ENCODE measurements around the gene KCTD19.

KCTD19 gene

GRCh38 chr16:67255553-67256221 lies 70.9 kb downstream of the KCTD19 start:
- Histone ChIP-seq H3K4me3 (ENCODE audit: low read length) (no peak overlapping the region), H3K9me3 (ENCODE audit: control insufficient read depth, low read length) (no peaks in the 10 kb centered on the region), H3K4me1 (ENCODE audit: control insufficient read depth, insufficient read depth, low read length) (peaks cover 15% of the 10 kb centered on the region), H3K9ac (ENCODE audit: low read length) (no peak overlapping the region), H3K36me3 (ENCODE audit: control insufficient read depth, insufficient read depth, low read length, severe bottlenecking) (no peaks in the 10 kb centered on the region), H3K27me3 (replicated peaks; ENCODE audit: control insufficient read depth, insufficient read depth, low read length) (no peaks in the 10 kb centered on the region)
- DNase-seq (ENCODE audit: low read depth), result no peak

DNA sequence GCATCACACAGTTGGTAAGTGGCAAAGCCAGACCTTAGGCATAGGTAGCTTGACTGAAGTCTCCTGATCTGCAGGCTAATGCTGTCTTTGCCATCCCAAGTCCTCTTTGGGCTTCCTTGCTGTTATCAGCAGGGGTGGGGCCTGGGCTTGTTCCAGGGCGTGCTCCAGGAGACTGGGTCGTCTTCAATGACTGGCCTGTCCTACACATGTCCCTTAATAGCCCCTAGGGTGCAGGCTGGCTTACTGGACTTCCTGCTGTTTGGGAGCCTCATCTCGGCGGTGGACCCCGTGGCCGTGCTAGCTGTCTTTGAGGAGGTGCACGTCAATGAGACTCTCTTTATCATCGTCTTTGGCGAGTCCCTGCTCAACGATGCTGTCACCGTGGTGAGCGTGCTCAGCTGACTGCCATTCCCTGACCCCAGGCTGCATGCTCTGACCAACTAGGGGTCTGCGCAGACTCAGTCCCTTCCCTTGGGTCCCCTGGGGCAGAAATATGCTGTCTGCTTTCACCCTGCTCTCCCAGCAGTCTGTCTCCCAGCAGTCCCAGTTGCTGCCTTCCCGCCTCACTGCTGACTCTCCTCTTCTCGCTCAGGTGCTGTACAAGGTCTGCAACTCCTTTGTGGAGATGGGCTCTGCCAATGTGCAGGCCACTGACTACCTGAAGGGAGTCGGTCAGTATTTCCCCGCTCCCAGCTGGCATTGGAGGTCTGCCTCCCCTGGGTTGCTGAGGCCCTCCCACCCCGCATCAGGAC lies 71.6 kb downstream of the KCTD19 start:
- Histone ChIP-seq H3K9ac (ENCODE audit: low read length) (no peak overlapping the region), H3K9me3 (ENCODE audit: control insufficient read depth, low read length) (no peaks in the 10 kb centered on the region), H3K4me1 (ENCODE audit: control insufficient read depth, insufficient read depth, low read length) (peaks cover 16% of the 10 kb centered on the region), H3K36me3 (ENCODE audit: control insufficient read depth, insufficient read depth, low read length, severe bottlenecking) (no peaks in the 10 kb centered on the region), H3K4me3 (ENCODE audit: low read length) (no peak overlapping the region), H3K27me3 (replicated peaks; ENCODE audit: control insufficient read depth, insufficient read depth, low read length) (no peaks in the 10 kb centered on the region)
- DNase-seq (ENCODE audit: low read depth), result no peak

DNA sequence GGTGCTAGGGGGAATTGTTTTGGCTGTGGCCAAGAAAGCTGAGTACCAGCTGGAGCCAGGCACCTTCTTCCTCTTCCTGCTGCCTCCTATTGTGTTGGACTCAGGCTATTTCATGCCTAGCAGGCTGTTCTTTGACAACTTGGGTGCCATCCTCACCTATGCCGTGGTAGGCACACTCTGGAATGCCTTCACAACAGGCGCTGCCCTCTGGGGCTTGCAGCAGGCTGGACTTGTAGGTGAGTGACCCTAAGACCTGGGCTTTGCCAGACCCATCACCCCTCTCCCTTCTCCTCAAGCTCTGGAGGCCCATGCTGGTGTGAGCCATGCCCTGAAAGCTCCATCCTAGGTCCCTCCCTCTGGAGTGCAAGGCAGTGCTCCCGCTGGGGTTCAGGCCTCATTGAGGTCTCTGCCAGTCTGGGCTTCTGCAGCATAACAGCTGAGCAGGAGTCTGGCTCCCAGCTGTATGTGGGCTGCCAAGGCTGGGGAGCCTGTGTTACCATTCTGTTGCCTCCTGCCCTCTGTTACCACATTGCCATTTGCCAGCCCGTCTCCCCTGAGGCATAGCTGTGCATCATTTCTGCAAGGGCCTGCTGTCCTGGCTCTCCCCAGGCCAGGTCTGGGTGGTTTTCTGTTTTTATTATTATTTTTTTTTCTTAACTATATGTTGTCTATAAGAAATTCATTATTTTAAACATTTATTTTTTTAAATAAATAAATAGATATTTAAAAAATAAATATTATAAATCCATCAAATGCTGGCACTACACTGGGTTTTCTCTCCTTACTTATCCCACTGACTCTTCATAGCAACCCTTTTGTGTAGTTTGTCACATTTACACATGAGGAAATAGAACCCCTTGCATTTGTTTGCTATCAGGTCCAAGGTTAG lies 73.7 kb downstream of the KCTD19 start:
- no peak overlapping the region for H3K9ac ChIP-seq (ENCODE audit: low read length)
- peaks cover 25% of the 10 kb centered on the region for H3K4me1 ChIP-seq (ENCODE audit: control insufficient read depth, insufficient read depth, low read length)
- H3K4me3 ChIP-seq (ENCODE audit: low read length), result no peak overlapping the region
- H3K27me3 ChIP-seq (replicated peaks; ENCODE audit: control insufficient read depth, insufficient read depth, low read length), result no peaks in the 10 kb centered on the region
- no peaks in the 10 kb centered on the region for H3K9me3 ChIP-seq (ENCODE audit: control insufficient read depth, low read length)
- DNase-seq (ENCODE audit: low read depth), result no peak
- H3K36me3 ChIP-seq (ENCODE audit: control insufficient read depth, insufficient read depth, low read length, severe bottlenecking), result no peaks in the 10 kb centered on the region

DNA sequence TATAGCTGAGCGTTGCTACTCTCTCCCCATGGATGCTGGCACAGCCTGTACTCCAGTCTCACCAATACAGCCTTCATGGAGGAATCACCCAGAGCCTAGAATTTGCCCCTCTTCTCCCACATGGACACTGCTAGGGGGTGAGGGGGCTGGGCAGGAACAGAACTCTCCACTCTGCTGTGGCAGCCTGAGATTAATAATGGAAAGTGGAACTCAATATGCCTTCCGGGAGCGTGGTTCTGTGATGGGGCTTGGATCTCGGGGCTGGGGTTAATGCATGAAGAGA lies 76.6 kb downstream of the KCTD19 start:
- H3K27me3 ChIP-seq (replicated peaks; ENCODE audit: control insufficient read depth, insufficient read depth, low read length), result no peaks in the 10 kb centered on the region
- no peak overlapping the region for H3K9ac ChIP-seq (ENCODE audit: low read length)
- H3K36me3 ChIP-seq (ENCODE audit: control insufficient read depth, insufficient read depth, low read length, severe bottlenecking), result no peaks in the 10 kb centered on the region
- no peaks in the 10 kb centered on the region for H3K9me3 ChIP-seq (ENCODE audit: control insufficient read depth, low read length)
- peaks cover 34% of the 10 kb centered on the region for H3K4me1 ChIP-seq (ENCODE audit: control insufficient read depth, insufficient read depth, low read length)
- no peak for DNase-seq (ENCODE audit: low read depth)
- H3K4me3 ChIP-seq (ENCODE audit: low read length), result peak overlapping the region; percentile 92

GRCh38 chr16:67249178-67250044 lies 77.1 kb downstream of the KCTD19 start:
- H3K9ac ChIP-seq (ENCODE audit: low read length), result peak overlapping the region; percentile 83
- no peaks in the 10 kb centered on the region for H3K9me3 ChIP-seq (ENCODE audit: control insufficient read depth, low read length)
- H3K27me3 ChIP-seq (replicated peaks; ENCODE audit: control insufficient read depth, insufficient read depth, low read length), result no peaks in the 10 kb centered on the region
- peaks cover 39% of the 10 kb centered on the region for H3K4me1 ChIP-seq (ENCODE audit: control insufficient read depth, insufficient read depth, low read length)
- H3K36me3 ChIP-seq (ENCODE audit: control insufficient read depth, insufficient read depth, low read length, severe bottlenecking), result no peaks in the 10 kb centered on the region
- no peak for DNase-seq (ENCODE audit: low read depth)
- H3K4me3 ChIP-seq (ENCODE audit: low read length), result peak overlapping the region; percentile 92

DNA sequence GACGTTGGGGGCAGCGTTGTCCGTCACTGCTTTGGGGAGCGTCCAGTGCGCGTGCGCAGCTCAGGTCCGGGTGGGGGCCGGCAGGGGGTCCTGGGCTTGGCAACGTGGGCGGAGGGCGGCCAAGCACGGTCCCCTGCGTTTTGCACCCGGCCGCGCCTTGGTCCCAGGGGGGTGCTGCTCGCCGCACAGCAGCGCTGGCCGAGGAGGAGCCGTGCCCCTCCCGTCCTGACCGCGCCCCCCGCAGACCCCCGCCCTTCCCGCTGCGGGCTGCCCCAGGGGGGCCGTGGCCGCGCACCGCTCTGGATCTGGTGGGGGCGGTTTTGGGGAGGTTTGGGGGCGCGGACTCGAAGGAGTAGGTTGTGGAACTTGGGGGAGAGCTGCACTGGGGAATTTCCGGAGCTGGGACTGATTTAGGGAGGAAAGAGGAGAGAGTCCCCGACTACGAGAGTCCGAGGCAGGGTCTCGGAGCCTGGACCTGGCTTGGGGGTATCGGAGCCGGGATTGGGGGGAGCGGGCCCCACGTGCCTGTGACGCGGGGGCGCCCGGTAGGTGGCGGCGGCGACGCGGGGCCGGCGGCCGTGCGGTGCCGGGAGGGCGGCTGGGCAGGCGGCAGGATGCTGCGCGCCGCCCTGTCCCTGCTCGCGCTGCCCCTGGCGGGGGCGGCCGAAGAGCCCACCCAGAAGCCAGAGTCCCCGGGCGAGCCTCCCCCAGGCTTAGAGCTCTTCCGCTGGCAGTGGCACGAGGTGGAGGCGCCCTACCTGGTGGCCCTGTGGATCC lies 78.0 kb downstream of the KCTD19 start, which contains the start of gene SLC9A5:
Gene SLC9A5 (plus strand): TSS at position 579 of the 777 bp plus-strand sequence. CDS start 36 bp downstream, at position 615.
- peak; percentile 78 for DNase-seq (ENCODE audit: low read depth)
- Histone ChIP-seq H3K4me1 (ENCODE audit: control insufficient read depth, insufficient read depth, low read length) (peaks cover 47% of the 10 kb centered on the region), H3K36me3 (ENCODE audit: control insufficient read depth, insufficient read depth, low read length, severe bottlenecking) (no peaks in the 10 kb centered on the region), H3K4me3 (ENCODE audit: low read length) (peak within 1 kb of the TSS; percentile 92), H3K27me3 (replicated peaks; ENCODE audit: control insufficient read depth, insufficient read depth, low read length) (no peaks in the 10 kb centered on the region), H3K9ac (ENCODE audit: low read length) (peak within 1 kb of the TSS; percentile 83), H3K9me3 (ENCODE audit: control insufficient read depth, low read length) (no peaks in the 10 kb centered on the region)

DNA sequence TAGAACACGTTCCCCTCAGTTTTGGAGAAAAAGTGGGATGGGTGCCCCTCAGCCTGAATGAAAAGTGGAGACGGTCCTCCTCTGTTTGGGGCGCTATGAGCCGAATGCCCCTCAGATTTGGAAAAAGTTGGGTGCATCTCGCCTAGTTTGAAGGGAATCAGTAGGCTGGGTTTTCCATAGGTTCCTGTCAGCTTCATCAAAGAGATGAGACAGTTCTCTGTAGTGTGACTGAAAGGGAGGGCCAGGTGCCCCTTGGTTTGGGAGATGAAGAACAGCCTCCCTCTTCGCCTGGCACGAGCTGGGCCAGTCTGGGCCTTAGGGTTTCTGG lies 78.5 kb downstream of the KCTD19 start:
- Histone ChIP-seq H3K9me3 (ENCODE audit: control insufficient read depth, low read length) (no peaks in the 10 kb centered on the region), H3K9ac (ENCODE audit: low read length) (peak overlapping the region; percentile 83), H3K27me3 (replicated peaks; ENCODE audit: control insufficient read depth, insufficient read depth, low read length) (no peaks in the 10 kb centered on the region), H3K4me1 (ENCODE audit: control insufficient read depth, insufficient read depth, low read length) (peaks cover 53% of the 10 kb centered on the region), H3K36me3 (ENCODE audit: control insufficient read depth, insufficient read depth, low read length, severe bottlenecking) (no peaks in the 10 kb centered on the region), H3K4me3 (ENCODE audit: low read length) (peak overlapping the region; percentile 92)
- no peak for DNase-seq (ENCODE audit: low read depth)

DNA sequence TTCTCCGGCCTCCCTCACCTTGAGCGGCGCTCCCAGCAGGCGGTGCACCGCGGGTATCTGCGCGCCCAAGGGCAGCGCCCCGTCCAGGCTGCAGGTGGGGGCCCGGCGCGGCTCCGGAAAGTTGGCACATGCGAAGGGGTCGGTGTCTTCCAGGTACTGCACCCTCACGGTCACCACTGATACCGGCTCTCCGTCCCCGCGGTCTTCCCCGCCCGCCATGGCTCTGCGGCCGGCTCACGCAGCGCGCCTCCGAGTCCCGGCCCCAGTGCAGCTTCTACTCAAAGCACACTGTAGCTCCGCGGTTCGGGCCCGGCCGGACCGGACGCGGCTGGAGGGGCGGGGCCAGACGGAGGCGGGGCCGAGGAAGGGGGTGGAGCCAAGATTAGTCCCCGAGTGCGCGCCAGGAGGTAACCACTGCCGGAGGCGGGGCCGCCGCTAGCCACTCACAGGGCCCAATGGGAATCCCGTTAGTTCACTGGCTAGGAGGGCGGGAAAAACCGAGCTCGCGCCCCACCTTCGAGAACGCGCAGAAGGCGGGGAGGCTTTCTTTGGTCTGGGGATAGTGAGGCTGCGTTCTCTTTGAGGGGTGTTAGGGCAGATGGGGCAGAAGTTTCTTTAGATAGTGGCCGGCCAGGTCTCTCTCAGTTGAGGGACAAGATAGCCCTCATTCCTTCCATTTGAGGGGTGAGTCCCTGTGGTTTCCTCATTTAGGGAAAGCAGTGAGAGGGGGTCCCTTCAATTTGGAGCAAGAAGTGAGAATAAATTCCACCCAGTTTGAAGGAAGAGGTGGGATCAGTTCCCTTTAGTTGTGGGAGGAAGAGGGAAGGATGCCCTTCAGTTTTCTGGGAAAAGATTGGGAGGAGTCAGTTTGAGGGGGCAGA lies 79.1 kb downstream of the KCTD19 start, which contains the start of gene FHOD1:
Gene FHOD1 (minus strand): TSS at position 290 of the 881 bp plus-strand sequence. CDS start 71 bp downstream, at position 219.
- H3K9me3 ChIP-seq (ENCODE audit: control insufficient read depth, low read length), result no peaks in the 10 kb centered on the region
- H3K4me1 ChIP-seq (ENCODE audit: control insufficient read depth, insufficient read depth, low read length), result peaks cover 53% of the 10 kb centered on the region
- H3K9ac ChIP-seq (ENCODE audit: low read length), result peak within 1 kb of the TSS; percentile 90
- no peaks in the 10 kb centered on the region for H3K36me3 ChIP-seq (ENCODE audit: control insufficient read depth, insufficient read depth, low read length, severe bottlenecking)
- H3K27me3 ChIP-seq (replicated peaks; ENCODE audit: control insufficient read depth, insufficient read depth, low read length), result no peaks in the 10 kb centered on the region
- peak; percentile 99 for DNase-seq (ENCODE audit: low read depth)
- peak within 1 kb of the TSS; percentile 92 for H3K4me3 ChIP-seq (ENCODE audit: low read length)

- Histone ChIP-seq H3K4me1 (ENCODE audit: control insufficient read depth, insufficient read depth, low read length) (peaks cover 59% of the 10 kb centered on the region), H3K9me3 (ENCODE audit: control insufficient read depth, low read length) (no peaks in the 10 kb centered on the region), H3K4me3 (ENCODE audit: low read length) (peak overlapping the region; percentile 92), H3K36me3 (ENCODE audit: control insufficient read depth, insufficient read depth, low read length, severe bottlenecking) (no peaks in the 10 kb centered on the region), H3K27me3 (replicated peaks; ENCODE audit: control insufficient read depth, insufficient read depth, low read length) (no peaks in the 10 kb centered on the region), H3K9ac (ENCODE audit: low read length) (peak overlapping the region; percentile 90)
- no peak for DNase-seq (ENCODE audit: low read depth)
These were observed 79.8 kb downstream of the KCTD19 start for GRCh38 chr16:67246756-67247191.
